NK-92 treated with Interleukin-12 subunit alpha and Interleukin-12 subunit beta, amount 100 ng/mL, for 24 hours (cell line): ENCODE results near the gene CHRM2.

ENCODE experiments used
- DNase-seq: peaks from one replicate; lab custom pipeline; 2025; lab: John Stamatoyannopoulos, UW

The CHRM2 gene

DNA sequence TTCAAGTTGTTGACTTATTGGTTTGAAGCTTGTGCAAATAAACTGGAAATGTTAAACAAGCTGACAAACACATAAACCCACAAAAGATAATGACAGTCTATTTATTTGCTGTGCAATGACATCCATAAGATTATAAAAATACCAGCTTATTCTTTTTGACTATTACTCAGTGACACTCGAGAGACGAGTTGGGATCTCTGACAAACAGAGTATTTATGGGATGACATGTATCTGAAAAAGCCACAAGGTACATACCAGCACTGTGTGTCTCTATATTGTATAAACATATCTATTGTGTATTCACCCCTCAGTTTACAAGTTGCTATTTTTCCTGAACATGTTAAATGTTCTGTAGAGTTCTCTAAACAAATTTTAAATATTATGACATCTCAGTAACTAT, 88.9 kb downstream of the CHRM2 start:
- DNase-seq, result no peak

GRCh38 chr7:136958016-136958415, 89.6 kb downstream of the CHRM2 start:
- DNase-seq, result no peak

- DNase-seq, result no peak
These were observed 95.9 kb downstream of the CHRM2 start for GRCh38 chr7:136964347-136964746.

DNA sequence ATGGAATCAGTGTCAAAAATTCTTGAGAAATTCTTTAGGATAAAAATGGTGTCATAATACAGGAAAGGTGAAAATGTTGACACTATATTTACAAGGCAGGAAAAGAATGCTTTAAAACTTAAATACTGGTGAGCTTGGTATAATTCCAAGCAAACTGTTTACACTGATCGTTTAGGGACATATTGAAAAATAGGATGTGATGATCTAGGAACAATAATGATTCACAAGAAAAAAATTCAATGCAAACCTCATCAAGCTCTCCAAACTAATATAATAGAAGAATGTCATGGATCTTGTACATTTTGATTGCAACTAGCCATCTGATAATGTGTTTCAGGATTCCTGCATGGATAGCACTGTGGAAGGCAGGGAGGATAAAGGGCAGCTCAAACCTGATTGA, 98.4 kb downstream of the CHRM2 start:
- no peak for DNase-seq

DNA sequence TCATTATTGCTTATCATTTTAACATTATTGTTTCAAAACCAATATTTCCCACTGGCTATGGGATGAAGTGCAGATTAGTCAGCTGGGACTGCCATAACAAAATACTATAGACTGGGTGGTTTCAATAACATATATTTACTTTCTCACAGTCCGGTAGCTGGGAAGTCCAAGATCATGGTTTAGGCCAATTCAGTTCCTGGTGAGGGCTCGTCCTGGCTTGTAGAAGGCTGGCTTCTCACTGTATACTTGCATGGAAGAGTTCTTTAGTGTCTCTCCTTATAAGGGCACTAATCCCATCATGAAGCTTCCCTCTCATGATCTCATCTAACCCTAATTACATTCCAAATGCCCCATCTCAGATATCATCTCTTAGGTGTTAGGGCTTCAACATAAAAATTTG, 101.3 kb downstream of the CHRM2 start:
- DNase-seq, result no peak

DNA sequence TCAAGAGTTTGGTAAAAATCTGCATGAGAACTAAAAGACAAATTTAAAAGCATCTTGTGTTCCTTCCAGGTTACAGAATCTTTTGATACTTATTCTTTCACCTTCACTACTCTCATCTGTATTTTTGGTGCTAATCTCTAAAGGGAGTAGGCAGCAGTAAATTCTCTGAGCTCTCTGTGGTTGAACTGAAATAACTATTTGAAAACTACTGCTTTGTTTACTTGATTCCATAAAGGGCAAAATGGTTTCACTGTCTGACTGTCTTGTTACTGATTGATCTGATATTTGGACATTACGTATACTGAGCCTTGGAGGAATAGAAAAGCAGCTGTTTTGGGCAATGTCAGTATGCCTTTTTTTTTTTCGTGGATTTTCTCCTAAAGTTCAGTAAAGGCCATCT, 103.3 kb downstream of the CHRM2 start:
- no peak for DNase-seq

- DNase-seq, result no peak
These were observed 108.2 kb downstream of the CHRM2 start for GRCh38 chr7:136976504-136977251.

- no peak for DNase-seq
These were observed 124.9 kb downstream of the CHRM2 start for GRCh38 chr7:136993377-136993776.

DNA sequence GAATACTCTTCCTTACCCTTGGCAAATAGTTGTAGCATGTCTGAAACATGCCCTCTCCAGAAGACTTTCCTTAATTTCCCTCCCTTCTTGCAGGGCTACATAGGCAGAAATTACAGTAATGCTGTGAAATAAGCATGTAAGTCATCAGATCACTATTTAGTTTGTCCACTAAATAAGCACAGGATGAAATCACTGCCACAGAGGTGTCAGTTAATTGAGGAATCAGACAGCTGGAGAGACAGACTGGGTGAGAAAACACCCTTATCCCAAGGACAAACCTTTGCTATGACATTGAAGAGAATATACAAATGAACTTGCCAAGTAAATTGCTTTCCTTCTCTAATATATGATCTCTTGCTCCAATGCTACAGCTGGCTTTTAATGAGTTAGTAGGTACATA, 129.3 kb downstream of the CHRM2 start:
- no peak for DNase-seq

DNA sequence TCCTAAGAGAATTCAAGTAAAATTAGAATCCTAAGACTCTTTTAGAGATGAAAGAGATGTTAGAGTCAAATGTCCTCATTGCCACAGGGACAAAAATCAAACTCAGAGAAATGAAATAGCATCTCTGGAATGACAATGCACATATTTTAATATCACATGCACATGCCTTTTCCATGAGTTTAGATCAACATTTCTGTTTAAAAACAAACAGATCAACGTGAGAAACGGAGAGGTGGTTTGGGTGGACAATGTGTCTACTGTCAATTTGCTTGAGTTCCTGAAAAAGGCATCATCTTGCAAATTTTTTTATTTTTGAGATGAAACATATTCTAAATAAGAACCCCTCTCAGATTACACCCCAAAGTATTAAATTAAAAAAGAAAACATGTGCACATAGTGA, 130.0 kb downstream of the CHRM2 start:
- no peak for DNase-seq

DNA sequence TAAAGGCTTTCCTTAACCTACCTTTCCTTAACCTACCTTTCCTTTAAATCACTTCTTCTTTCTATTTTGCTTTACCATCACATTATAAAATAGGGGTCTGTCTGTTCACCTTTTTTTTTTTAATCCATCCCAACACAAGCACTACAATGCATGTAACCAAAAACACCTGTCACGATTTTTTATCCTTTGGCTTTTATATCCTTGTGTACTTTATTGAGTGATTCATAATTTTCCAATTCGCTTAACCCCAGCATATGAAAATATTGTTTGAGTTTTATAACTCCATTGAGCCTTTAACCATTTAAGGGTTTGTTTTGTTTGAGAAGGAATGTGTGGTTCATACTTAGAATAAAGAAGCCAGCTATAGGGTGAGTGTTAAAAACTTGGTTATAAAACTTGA, 132.2 kb downstream of the CHRM2 start:
- no peak for DNase-seq

GRCh38 chr7:137001041-137001440, 132.6 kb downstream of the CHRM2 start:
- no peak for DNase-seq

GRCh38 chr7:137001478-137001877, 133.0 kb downstream of the CHRM2 start:
- DNase-seq, result no peak

- no peak for DNase-seq
These were observed 134.6 kb downstream of the CHRM2 start for GRCh38 chr7:137003086-137003485.

DNA sequence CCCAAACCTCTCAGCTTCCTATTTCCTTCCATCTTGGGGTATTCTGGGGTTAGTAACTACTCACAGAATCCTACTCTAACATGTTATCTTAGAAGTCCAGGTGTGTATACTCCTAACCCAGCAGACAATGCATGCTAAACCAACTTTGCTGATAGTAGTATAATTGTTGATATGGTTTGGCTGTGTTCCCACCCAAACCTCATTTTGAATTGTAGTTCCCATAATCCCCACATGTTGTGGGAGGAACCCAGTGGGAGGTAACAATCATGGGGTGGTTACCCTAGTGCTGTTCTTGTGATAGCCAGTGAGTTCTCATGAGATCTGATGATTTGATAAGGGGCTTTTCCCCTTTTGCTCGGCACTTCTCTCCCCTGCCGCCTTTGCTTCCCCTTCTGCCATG, 135.1 kb downstream of the CHRM2 start:
- DNase-seq, result no peak

DNA sequence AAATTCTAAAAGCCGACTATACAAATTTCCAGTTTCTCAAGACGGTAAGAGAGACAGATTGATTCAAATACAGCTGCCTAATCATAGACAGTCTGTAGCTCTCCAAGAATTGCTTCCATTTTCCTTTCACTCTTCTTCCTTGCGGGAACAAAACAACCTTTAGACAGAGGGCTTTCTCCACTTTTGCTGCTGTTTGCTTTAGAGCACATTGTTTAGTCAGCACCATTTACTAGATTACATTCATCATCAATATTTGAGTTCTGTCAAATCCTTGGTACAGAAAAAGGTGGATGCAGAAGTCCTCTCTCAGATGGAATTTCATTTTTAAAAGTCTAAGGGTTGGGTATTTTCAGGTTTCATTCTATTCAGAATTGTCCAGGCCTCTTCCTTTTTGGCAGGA, 137.4 kb downstream of the CHRM2 start:
- no peak for DNase-seq

GRCh38 chr7:137006293-137006692, 137.8 kb downstream of the CHRM2 start:
- DNase-seq, result no peak

- no peak for DNase-seq
These were observed 138.7 kb downstream of the CHRM2 start for GRCh38 chr7:137007001-137007694.

- no peak for DNase-seq
These were observed 141.0 kb downstream of the CHRM2 start for GRCh38 chr7:137009404-137009803.

DNA sequence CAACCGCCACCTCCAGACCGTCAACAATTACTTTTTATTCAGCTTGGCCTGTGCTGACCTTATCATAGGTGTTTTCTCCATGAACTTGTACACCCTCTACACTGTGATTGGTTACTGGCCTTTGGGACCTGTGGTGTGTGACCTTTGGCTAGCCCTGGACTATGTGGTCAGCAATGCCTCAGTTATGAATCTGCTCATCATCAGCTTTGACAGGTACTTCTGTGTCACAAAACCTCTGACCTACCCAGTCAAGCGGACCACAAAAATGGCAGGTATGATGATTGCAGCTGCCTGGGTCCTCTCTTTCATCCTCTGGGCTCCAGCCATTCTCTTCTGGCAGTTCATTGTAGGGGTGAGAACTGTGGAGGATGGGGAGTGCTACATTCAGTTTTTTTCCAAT, 146.6 kb downstream of the CHRM2 start:
- no peak for DNase-seq

DNA sequence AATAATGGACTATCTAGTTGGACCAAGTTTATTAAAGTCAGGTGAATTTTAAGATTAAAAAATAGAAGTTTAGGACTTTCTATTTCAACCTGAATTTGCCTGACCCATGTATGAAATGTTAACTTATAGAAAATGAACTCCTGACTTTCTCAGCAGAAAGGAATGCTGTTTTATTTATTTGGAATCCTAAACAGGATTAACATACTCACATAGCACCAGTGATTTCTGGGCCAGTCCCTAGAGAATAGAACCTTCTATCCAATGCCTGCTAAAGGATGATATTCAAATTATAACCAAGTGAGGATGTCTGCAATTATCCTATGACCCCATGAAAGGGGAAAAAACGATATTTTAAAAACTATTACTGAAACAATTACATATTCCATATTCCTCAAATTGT, 148.8 kb downstream of the CHRM2 start:
- DNase-seq, result no peak

DNA sequence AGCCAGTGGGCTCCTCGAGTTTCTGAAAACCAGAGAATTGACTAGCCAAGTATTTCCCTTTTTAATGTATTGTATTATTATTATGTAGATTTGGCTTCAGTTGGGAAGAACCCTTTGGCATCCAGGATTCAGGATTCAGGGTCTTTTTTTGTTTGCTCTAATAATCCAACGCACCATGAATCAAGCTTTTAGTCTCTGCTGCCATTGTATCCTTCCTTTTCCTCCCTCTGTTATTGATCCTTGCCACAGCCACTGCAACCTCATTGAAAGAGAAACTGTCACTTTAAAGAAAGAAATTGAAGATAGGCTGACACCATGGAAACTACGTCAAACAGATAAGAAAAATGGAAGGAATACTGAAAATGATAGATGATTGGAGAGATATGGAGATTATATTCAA, 150.0 kb downstream of the CHRM2 start:
- no peak for DNase-seq

DNA sequence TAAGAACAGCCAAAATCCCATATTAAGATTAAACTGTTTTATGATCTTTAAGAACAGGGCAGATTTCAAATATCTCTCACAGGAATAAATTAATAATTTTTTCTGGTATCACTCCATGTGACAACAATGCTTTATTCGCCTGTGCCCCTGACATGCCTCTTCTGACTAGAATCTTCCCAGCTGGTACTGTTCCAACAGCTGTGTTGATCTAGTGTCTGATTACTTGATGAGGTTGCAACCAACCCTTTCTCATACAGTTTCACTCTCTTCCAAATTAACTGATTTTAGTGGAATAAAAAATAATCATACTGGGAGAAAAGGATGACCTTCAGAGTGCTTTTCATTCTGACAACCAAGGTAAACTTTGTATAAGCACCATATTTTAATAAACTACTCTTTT, 151.9 kb downstream of the CHRM2 start:
- no peak for DNase-seq
